GM23338 (cell line): ENCODE measurements around the gene IFT52. TPM values are rescaled to one million over a fixed set of nuclear protein-coding genes. Genes with fewer than 3 reads are reported as not detected.

Experiments used
- CTCF ChIP-seq, 2 experiments: fragments of 200-600 bp in 1 of 2; sonication (generic) in 1 of 2; conservative IDR thresholded peaks; 2 replicates each; pipeline versions ENCODE4 v1.5.1 to v1.6.1; 2016 to 2017; ENCODE audit warnings: antibody characterized with exemption in 2 of 2, low read depth in 2 of 2, mild to moderate bottlenecking in 2 of 2, moderate library complexity in 1 of 2
- EZH2 ChIP-seq: fragments of 200-600 bp; sonication (generic); IDR thresholded peaks from one replicate; pipeline ENCODE4 v1.8.0; 2017; ENCODE audit warnings: antibody characterized with exemption, mild to moderate bottlenecking, low read depth; ENCODE audit not compliant: unreplicated experiment
- EZH2phosphoT487 ChIP-seq: fragments of 200-600 bp; sonication (generic); IDR thresholded peaks from one replicate; pipeline ENCODE4 v1.8.1; 2018; ENCODE audit warnings: antibody characterized with exemption; ENCODE audit not compliant: unreplicated experiment
- POLR2AphosphoS5 ChIP-seq: IDR thresholded peaks from 2 replicates; pipeline ENCODE4 v1.6.1; 2016; ENCODE audit warnings: antibody characterized with exemption, low read depth
- ZNF114 ChIP-seq: fragments of 250-450 bp; sonication (Bioruptor Pico); IDR thresholded peaks from 2 replicates; pipeline ENCODE4 v1.5.0; 2020; ENCODE audit warnings: mild to moderate bottlenecking, moderate library complexity
- ZNF331 ChIP-seq: fragments of 250-450 bp; sonication (Bioruptor Pico); IDR thresholded peaks from 2 replicates; pipeline ENCODE4 v1.5.0; 2020; ENCODE audit warnings: low read depth, mild to moderate bottlenecking, moderate library complexity
- polyA plus RNA-seq: library from polyadenylated mRNA; unstranded; fragments of >200 nt; fragmentation: Nextera tagmentation; extraction: Ambion mirVana; gene quantifications from 2 replicates; pipeline ENCODE4 v1.2.1, GENCODE V29; 2016
- total RNA-seq: library from RNA; depleted of rRNA; stranded (reverse); fragments of >200 nt; shearing (Covaris generic); gene quantifications from 2 replicates; pipeline ENCODE4 v1.2.3, GENCODE V29; 2014
- TF ChIP-seq, protein P1 (sequence below): fragments of 250-450 bp; sonication (Bioruptor Pico); IDR thresholded peaks from 2 replicates; pipeline ENCODE4 v1.5.0; 2020; ENCODE audit warnings: mild to moderate bottlenecking, moderate library complexity

IFT52 gene
- total and polyA plus RNA-seq, 2 experiments from 2014 or later = 30.4 to 39.8 TPM

DNA sequence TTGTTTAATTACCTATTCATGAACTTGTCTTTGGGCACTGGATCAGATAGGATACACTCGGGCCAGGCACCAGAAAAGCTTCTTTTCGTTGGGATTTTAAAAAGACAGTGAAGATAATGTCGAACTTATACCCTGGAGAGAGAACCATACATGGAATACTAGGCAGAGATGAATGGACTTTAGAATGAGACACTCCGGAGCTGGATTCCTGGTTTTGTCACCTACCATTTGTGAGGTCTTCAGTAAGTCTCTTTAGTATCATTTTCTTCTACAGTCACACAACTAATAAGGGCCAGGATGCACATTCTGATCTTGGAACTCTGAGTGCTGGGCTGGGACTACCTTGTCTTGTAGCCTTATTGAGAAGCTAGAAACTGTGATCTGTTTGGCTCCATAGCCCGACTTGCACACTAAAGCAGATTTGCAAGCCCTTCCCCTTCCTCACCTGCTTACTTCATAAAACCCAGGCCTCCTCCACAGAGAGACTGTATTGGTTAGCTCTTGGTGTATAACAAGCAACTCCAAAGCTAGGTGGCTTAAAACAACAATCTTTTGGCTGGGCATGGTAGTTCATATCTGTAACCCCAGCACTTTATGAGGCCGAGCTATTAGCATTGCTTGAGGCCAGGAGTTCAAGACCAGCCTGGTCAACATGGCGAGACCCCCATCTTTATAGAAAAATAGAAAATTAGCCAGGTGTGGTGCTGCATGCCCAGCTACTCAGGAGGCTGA is 7.4 kb upstream of the IFT52 start (continued):
- TF ChIP-seq, protein P1, sequence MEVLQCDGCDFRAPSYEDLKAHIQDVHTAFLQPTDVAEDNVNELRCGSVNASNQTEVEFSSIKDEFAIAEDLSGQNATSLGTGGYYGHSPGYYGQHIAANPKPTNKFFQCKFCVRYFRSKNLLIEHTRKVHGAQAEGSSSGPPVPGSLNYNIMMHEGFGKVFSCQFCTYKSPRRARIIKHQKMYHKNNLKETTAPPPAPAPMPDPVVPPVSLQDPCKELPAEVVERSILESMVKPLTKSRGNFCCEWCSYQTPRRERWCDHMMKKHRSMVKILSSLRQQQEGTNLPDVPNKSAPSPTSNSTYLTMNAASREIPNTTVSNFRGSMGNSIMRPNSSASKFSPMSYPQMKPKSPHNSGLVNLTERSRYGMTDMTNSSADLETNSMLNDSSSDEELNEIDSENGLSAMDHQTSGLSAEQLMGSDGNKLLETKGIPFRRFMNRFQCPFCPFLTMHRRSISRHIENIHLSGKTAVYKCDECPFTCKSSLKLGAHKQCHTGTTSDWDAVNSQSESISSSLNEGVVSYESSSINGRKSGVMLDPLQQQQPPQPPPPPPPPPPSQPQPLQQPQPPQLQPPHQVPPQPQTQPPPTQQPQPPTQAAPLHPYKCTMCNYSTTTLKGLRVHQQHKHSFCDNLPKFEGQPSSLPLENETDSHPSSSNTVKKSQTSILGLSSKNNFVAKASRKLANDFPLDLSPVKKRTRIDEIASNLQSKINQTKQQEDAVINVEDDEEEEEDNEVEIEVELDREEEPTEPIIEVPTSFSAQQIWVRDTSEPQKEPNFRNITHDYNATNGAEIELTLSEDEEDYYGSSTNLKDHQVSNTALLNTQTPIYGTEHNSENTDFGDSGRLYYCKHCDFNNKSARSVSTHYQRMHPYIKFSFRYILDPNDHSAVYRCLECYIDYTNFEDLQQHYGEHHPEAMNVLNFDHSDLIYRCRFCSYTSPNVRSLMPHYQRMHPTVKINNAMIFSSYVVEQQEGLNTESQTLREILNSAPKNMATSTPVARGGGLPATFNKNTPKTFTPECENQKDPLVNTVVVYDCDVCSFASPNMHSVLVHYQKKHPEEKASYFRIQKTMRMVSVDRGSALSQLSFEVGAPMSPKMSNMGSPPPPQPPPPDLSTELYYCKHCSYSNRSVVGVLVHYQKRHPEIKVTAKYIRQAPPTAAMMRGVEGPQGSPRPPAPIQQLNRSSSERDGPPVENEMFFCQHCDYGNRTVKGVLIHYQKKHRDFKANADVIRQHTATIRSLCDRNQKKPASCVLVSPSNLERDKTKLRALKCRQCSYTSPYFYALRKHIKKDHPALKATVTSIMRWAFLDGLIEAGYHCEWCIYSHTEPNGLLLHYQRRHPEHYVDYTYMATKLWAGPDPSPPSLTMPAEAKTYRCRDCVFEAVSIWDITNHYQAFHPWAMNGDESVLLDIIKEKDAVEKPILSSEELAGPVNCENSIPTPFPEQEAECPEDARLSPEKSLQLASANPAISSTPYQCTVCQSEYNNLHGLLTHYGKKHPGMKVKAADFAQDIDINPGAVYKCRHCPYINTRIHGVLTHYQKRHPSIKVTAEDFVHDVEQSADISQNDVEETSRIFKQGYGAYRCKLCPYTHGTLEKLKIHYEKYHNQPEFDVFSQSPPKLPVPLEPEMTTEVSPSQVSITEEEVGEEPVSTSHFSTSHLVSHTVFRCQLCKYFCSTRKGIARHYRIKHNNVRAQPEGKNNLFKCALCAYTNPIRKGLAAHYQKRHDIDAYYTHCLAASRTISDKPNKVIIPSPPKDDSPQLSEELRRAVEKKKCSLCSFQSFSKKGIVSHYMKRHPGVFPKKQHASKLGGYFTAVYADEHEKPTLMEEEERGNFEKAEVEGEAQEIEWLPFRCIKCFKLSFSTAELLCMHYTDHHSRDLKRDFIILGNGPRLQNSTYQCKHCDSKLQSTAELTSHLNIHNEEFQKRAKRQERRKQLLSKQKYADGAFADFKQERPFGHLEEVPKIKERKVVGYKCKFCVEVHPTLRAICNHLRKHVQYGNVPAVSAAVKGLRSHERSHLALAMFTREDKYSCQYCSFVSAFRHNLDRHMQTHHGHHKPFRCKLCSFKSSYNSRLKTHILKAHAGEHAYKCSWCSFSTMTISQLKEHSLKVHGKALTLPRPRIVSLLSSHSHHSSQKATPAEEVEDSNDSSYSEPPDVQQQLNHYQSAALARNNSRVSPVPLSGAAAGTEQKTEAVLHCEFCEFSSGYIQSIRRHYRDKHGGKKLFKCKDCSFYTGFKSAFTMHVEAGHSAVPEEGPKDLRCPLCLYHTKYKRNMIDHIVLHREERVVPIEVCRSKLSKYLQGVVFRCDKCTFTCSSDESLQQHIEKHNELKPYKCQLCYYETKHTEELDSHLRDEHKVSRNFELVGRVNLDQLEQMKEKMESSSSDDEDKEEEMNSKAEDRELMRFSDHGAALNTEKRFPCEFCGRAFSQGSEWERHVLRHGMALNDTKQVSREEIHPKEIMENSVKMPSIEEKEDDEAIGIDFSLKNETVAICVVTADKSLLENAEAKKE (CRISPR knock-in tag) = no peak
- no peak for TF ChIP-seq ZNF331 (CRISPR knock-in tag)
- TF ChIP-seq CTCF (conservative IDR thresholded peaks at IDR 0.05; ENCODE audit: low read depth in 2 of 2) = no peak
- TF ChIP-seq EZH2 = no peak
- no peak for TF ChIP-seq EZH2phosphoT487
- TF ChIP-seq POLR2AphosphoS5 = no peak
- no peak for TF ChIP-seq ZNF114 (CRISPR knock-in tag)
